HL-60 (cell line): ENCODE results near the gene CYP2C18.

Source experiments
- DNase-seq, 2 experiments: peaks; one replicate each; pipeline ENCODE4 v3.0.0-alpha.2; 2010 to 2020; ENCODE audit warnings: low read depth in 1 of 2, low spot score in 1 of 2
- H3K27ac ChIP-seq: fragments of 250-450 bp; sonication (Bioruptor Pico); replicated peaks from 2 replicates; pipeline ENCODE4 v1.5.1; 2020; ENCODE audit warnings: mild to moderate bottlenecking, moderate library complexity
- H3K27me3 ChIP-seq: fragments of 250-450 bp; sonication (Bioruptor Pico); 2 replicates; pipeline ENCODE4 v1.5.1; 2021; ENCODE audit warnings: mild to moderate bottlenecking, moderate library complexity; ENCODE audit not compliant: insufficient read depth, poor library complexity, severe bottlenecking
- H3K4me3 ChIP-seq: replicated peaks from 2 replicates; pipeline ENCODE4 v1.5.1; 2011; ENCODE audit warnings: mild to moderate bottlenecking, control low read depth, low read length; ENCODE audit not compliant: insufficient read depth
- CTCF ChIP-seq: IDR thresholded peaks from one replicate; pipeline ENCODE4 v1.5.1; 2011; ENCODE audit warnings: low read length, control low read depth, inconsistent platforms; ENCODE audit not compliant: insufficient read depth
- GABPA ChIP-seq: IDR thresholded peaks from 2 replicates; pipeline ENCODE4 v1.6.1; 2012; ENCODE audit warnings: low read depth
- POLR2AphosphoS5 ChIP-seq: IDR thresholded peaks from 2 replicates; pipeline ENCODE4 v1.6.1; 2012; ENCODE audit warnings: low read depth
- REST ChIP-seq: IDR thresholded peaks from 2 replicates; pipeline ENCODE4 v1.6.1; 2012; ENCODE audit warnings: low read depth; ENCODE audit not compliant: insufficient replicate concordance
- SPI1 ChIP-seq: IDR thresholded peaks from 2 replicates; pipeline ENCODE4 v1.6.1; 2012; ENCODE audit warnings: low read depth, mild to moderate bottlenecking, borderline replicate concordance

Gene CYP2C18

GRCh38 chr10:94706089-94706488, 22.6 kb downstream of the CYP2C18 start:
- H3K27ac ChIP-seq: no peak overlapping the region
- H3K27me3 ChIP-seq: no peaks in the 10 kb centered on the region
- TF ChIP-seq REST (no peak), CTCF (no peak), GABPA (no peak), SPI1 (no peak), POLR2AphosphoS5 (no peak)
- DNase-seq: no peak
- no peak overlapping the region for H3K4me3 ChIP-seq

- no peak for DNase-seq
- H3K27ac ChIP-seq: no peak overlapping the region
- no peak overlapping the region for H3K4me3 ChIP-seq
- TF ChIP-seq CTCF: no peak
- TF ChIP-seq REST: no peak
- TF ChIP-seq POLR2AphosphoS5: no peak
- TF ChIP-seq SPI1: no peak
- TF ChIP-seq GABPA: no peak
- H3K27me3 ChIP-seq: no peaks in the 10 kb centered on the region
Observed at GRCh38 chr10:94710578-94710977, 27.0 kb downstream of the CYP2C18 start.

GRCh38 chr10:94725871-94726270, 42.3 kb downstream of the CYP2C18 start:
- Histone ChIP-seq H3K27ac (no peak overlapping the region), H3K27me3 (peaks cover 2% of the 10 kb centered on the region), H3K4me3 (no peak overlapping the region)
- DNase-seq: no peak
- no peak for TF ChIP-seq GABPA
- no peak for TF ChIP-seq SPI1
- no peak for TF ChIP-seq REST
- no peak for TF ChIP-seq CTCF
- no peak for TF ChIP-seq POLR2AphosphoS5
